Endothelial cell of umbilical vein (primary cell): Measurements from ENCODE around the gene ATP13A3. TPM values are rescaled to one million over a fixed set of nuclear protein-coding genes. Genes with fewer than 3 reads are reported as not detected.

Experiments
- BruUV-seq: library from RNA; stranded (reverse); fragments of 400-500 nt; replicated peaks from 2 replicates; lab custom pipeline; 2021; lab: Mats Ljungman, UMichigan
- CTCF ChIA-PET: fragments of 300-600, 350-600 bp; sonication (Branson Sonifier 250); formaldehyde crosslinking; loops from one replicate; lab custom pipeline; 2021; ENCODE audit warnings: antibody characterized with exemption, inconsistent platforms; lab: Charles Lee
- POLR2A ChIA-PET: fragments of 300-600, 350-600 bp; sonication (Branson Sonifier 250); formaldehyde crosslinking; loops from one replicate; lab custom pipeline; 2021; ENCODE audit warnings: antibody characterized with exemption, inconsistent platforms; lab: Charles Lee
- DNase-seq: peaks from one replicate; pipeline ENCODE4 v3.0.0-alpha.2; 2011; ENCODE audit warnings: low read depth, low spot score
- FAIRE-seq: peaks from 2 replicates; lab custom pipeline; 2011; peaks lifted over from hg19 to GRCh38; lab: Jason Lieb, UNC
- H2AFZ ChIP-seq: 2 replicates; pipeline ENCODE4 v1.6.0; 2012; ENCODE audit warnings: low read depth, low read length, control low read depth, inconsistent platforms
- H3K27ac ChIP-seq: 2 replicates; pipeline ENCODE4 v1.5.1; 2011; ENCODE audit warnings: low read depth, mild to moderate bottlenecking, control low read depth, low read length, moderate library complexity; ENCODE audit not compliant: insufficient read depth
- H3K27me3 ChIP-seq, 2 experiments: 2 replicates each; pipeline versions ENCODE4 v1.6.0 to v1.6.1; 2011; ENCODE audit warnings: low read length in 2 of 2, mixed read lengths in 1 of 2; ENCODE audit not compliant: control insufficient read depth in 2 of 2, insufficient read depth in 2 of 2
- H3K36me3 ChIP-seq, 2 experiments: 2 replicates in 1 of 2; 3 replicates in 1 of 2; pipeline ENCODE4 v1.5.1; 2011; ENCODE audit warnings: low read length in 2 of 2, mild to moderate bottlenecking in 1 of 2, moderate library complexity in 1 of 2; ENCODE audit not compliant: control insufficient read depth in 2 of 2, insufficient read depth in 2 of 2; ENCODE audit errors: extremely low read depth in 1 of 2
- H3K4me1 ChIP-seq: 3 replicates; pipeline ENCODE4 v1.5.1; 2011; ENCODE audit warnings: mild to moderate bottlenecking, low read length; ENCODE audit not compliant: control insufficient read depth, insufficient read depth; ENCODE audit errors: extremely low read depth
- H3K4me2 ChIP-seq: 2 replicates; pipeline ENCODE4 v1.6.1; 2011; ENCODE audit warnings: low read length, control low read depth, mixed read lengths; ENCODE audit not compliant: insufficient read depth
- H3K4me3 ChIP-seq, 3 experiments: fragments of 200-600 bp in 1 of 3; sonication (generic), shearing (Covaris generic) in 1 of 3; replicated peaks in 1 of 3; 2 replicates each; pipeline ENCODE4 v1.5.1; 2011 to 2016; ENCODE audit warnings: control low read depth in 3 of 3, low read length in 3 of 3, mild to moderate bottlenecking in 2 of 3, inconsistent platforms in 1 of 3, low read depth in 1 of 3, moderate library complexity in 1 of 3; ENCODE audit not compliant: insufficient read depth in 1 of 3
- H3K79me2 ChIP-seq: 2 replicates; pipeline ENCODE4 v1.6.0; 2012; ENCODE audit warnings: low read length, inconsistent platforms; ENCODE audit not compliant: control insufficient read depth, insufficient read depth
- H3K9ac ChIP-seq: replicated peaks from 2 replicates; pipeline ENCODE3; 2011; ENCODE audit warnings: low read length, control low read depth; ENCODE audit not compliant: insufficient read depth; ENCODE audit errors: extremely low read depth
- H3K9me1 ChIP-seq: replicated peaks from 3 replicates; pipeline ENCODE4 v1.6.0; 2011; ENCODE audit warnings: mild to moderate bottlenecking, low read length; ENCODE audit not compliant: control insufficient read depth, insufficient read depth; ENCODE audit errors: extremely low read depth
- H3K9me3 ChIP-seq: replicated peaks from 2 replicates; pipeline ENCODE4 v1.5.1; 2012; ENCODE audit warnings: low read length, inconsistent platforms; ENCODE audit not compliant: control insufficient read depth, insufficient read depth
- H4K20me1 ChIP-seq: replicated peaks from 2 replicates; pipeline ENCODE3; 2011; ENCODE audit warnings: mild to moderate bottlenecking, low read length; ENCODE audit not compliant: control insufficient read depth, insufficient read depth; ENCODE audit errors: extremely low read depth
- EZH2 ChIP-seq: IDR thresholded peaks from 2 replicates; pipeline ENCODE4 v1.6.1; 2012; ENCODE audit warnings: borderline replicate concordance, low read depth, mild to moderate bottlenecking, moderate library complexity, low read length, inconsistent platforms; ENCODE audit not compliant: severe bottlenecking
- FOS ChIP-seq: IDR thresholded peaks from 2 replicates; pipeline ENCODE4 v1.6.1; 2011; ENCODE audit warnings: mild to moderate bottlenecking, low read length, moderate library complexity, borderline replicate concordance; ENCODE audit not compliant: insufficient read depth
- GATA2 ChIP-seq: IDR thresholded peaks from 2 replicates; pipeline ENCODE4 v1.7.0; 2011; ENCODE audit warnings: low read depth, mild to moderate bottlenecking, moderate library complexity, mixed read lengths, low read length; ENCODE audit not compliant: insufficient read length, insufficient read depth
- JUN ChIP-seq: IDR thresholded peaks from 2 replicates; pipeline ENCODE4 v1.6.1; 2011; ENCODE audit warnings: borderline replicate concordance, low read depth; ENCODE audit not compliant: insufficient read length, insufficient read depth
- MAX ChIP-seq: IDR thresholded peaks from 2 replicates; pipeline ENCODE4 v1.6.1; 2011; ENCODE audit not compliant: insufficient read depth, insufficient read length
- MYC ChIP-seq: IDR thresholded peaks from one replicate; pipeline ENCODE4 v1.6.1; 2011; ENCODE audit warnings: mild to moderate bottlenecking, low read depth, low read length
- POLR2A ChIP-seq: IDR thresholded peaks from 2 replicates; pipeline ENCODE4 v1.6.1; 2012; ENCODE audit warnings: low read depth, mild to moderate bottlenecking, control low read depth, low read length
- POLR2AphosphoS5 ChIP-seq: IDR thresholded peaks from 2 replicates; pipeline ENCODE4 v1.6.1; 2012; ENCODE audit warnings: low read depth, mild to moderate bottlenecking, control low read depth, low read length, moderate library complexity; ENCODE audit not compliant: insufficient read depth
- dilution Hi-C: fragments of 300-500 bp; cut with MboI; formaldehyde crosslinking; loops from one replicate; pipeline ENCODE4 v1.15.0; 2019; ENCODE audit warnings: low sequenced_read_pairs; ENCODE audit not compliant: extremely low pct_ligation_motif_present
- intact Hi-C: fragments of 100-400 bp; cut with micrococcal nuclease; formaldehyde crosslinking; loops from one replicate; pipeline ENCODE4 v1.10.0; 2022
- polyA plus RNA-seq, 4 experiments: library from polyadenylated mRNA; depleted of rRNA in 3 of 4; stranded (reverse) in 3 of 4; unstranded in 1 of 4; fragments of >200 nt; gene quantifications; 2 replicates each; pipeline versions ENCODE4 v1.2.1 to v1.2.3, GENCODE V29; 2011 to 2012; ENCODE audit warnings: missing spikeins in 1 of 4
- total RNA-seq: library from RNA; stranded (reverse); gene quantifications from 2 replicates; pipeline ENCODE4 v1.2.3, GENCODE V29; 2021
- TF ChIP-seq, protein P1 (sequence below), 2 donors: IDR thresholded peaks; 1 replicate in 1 of 2; 2 replicates in 1 of 2; pipeline ENCODE4 v1.5.1; 2011; ENCODE audit warnings: low read length in 2 of 2, mild to moderate bottlenecking in 2 of 2, moderate library complexity in 2 of 2, control low read depth in 1 of 2, inconsistent platforms in 1 of 2, low read depth in 1 of 2; ENCODE audit not compliant: insufficient read depth in 1 of 2; ENCODE audit errors: extremely low read depth in 1 of 2

Gene ATP13A3
- total and polyA plus RNA-seq, 2 donors (not counting 3 experiments of a cell fraction or from before 2014, with no cell fraction given), result 12.0 to 59.0 TPM

- BruUV-seq, result no TSS peak
- no peak for TF ChIP-seq JUN
- TF ChIP-seq, protein P1, sequence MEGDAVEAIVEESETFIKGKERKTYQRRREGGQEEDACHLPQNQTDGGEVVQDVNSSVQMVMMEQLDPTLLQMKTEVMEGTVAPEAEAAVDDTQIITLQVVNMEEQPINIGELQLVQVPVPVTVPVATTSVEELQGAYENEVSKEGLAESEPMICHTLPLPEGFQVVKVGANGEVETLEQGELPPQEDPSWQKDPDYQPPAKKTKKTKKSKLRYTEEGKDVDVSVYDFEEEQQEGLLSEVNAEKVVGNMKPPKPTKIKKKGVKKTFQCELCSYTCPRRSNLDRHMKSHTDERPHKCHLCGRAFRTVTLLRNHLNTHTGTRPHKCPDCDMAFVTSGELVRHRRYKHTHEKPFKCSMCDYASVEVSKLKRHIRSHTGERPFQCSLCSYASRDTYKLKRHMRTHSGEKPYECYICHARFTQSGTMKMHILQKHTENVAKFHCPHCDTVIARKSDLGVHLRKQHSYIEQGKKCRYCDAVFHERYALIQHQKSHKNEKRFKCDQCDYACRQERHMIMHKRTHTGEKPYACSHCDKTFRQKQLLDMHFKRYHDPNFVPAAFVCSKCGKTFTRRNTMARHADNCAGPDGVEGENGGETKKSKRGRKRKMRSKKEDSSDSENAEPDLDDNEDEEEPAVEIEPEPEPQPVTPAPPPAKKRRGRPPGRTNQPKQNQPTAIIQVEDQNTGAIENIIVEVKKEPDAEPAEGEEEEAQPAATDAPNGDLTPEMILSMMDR (IDR thresholded peaks at IDR 0.05; ENCODE audit: extremely low read depth in 1 of 2, insufficient read depth in 1 of 2, low read depth in 1 of 2, low read length in 2 of 2), result no peak
- TF ChIP-seq GATA2, result no peak
- TF ChIP-seq POLR2AphosphoS5, result no peak
- no peak for TF ChIP-seq MAX
- no peak for TF ChIP-seq FOS
- TF ChIP-seq POLR2A, result no peak
- no peak for TF ChIP-seq EZH2
- TF ChIP-seq MYC, result no peak
- Histone ChIP-seq H3K27ac (no peak overlapping the region), H4K20me1 (no peaks in the 10 kb centered on the region), H3K4me1 (no peaks in the 10 kb centered on the region), H3K9ac (no peak overlapping the region), H3K4me2 (no peak overlapping the region), H3K4me3 (no peak overlapping the region), H3K36me3 (no peaks in the 10 kb centered on the region), H3K9me3 (no peaks in the 10 kb centered on the region), H3K79me2 (no peaks in the 10 kb centered on the region), H3K9me1 (no peaks in the 10 kb centered on the region), H2AFZ (no peak overlapping the region), H3K27me3 (peaks cover 7 to 21% of the 10 kb centered on the region in 2 experiments)
- DNase-seq, result no peak
- CTCF ChIA-PET, result interaction anchor here (1.3 to 1.7 kb wide), 2 partner anchors 24 to 40 kb away, joined by 3 to 6 read pairs; no protein-coding TSS in a partner anchor
- intact Hi-C loops (no loop called here), dilution Hi-C loops (no loop called here)
- FAIRE-seq, result no peak
- POLR2A ChIA-PET, result no interaction called here
Observed at GRCh38 chr3:194384569-194385001, 102.2 kb downstream of the ATP13A3 start.
